IPS-NIHi11 (cell line): ENCODE results near the gene OTC.

Source experiments
- DNase-seq: peaks from one replicate; pipeline ENCODE4 v3.0.0; 2012; ENCODE audit warnings: mixed read lengths, low spot score

Gene OTC

GRCh38 chrX:38352362-38352761 is at the start of gene OTC:
TSS of gene OTC (plus strand) at chrX:38352604. CDS start at chrX:38352697, 93 bp downstream.
- DNase-seq, result no peak

GRCh38 chrX:38304010-38304409 is 48.4 kb upstream of the OTC start:
- no peak for DNase-seq

- DNase-seq, result no peak
Observed at GRCh38 chrX:38305971-38306370, 46.4 kb upstream of the OTC start.

- DNase-seq, result no peak
Observed at GRCh38 chrX:38311743-38312142, 40.7 kb upstream of the OTC start.

GRCh38 chrX:38312436-38312835 is 40.0 kb upstream of the OTC start:
- DNase-seq, result no peak

GRCh38 chrX:38313190-38313589 is 39.2 kb upstream of the OTC start:
- no peak for DNase-seq

- no peak for DNase-seq
Observed at GRCh38 chrX:38315186-38315585, 37.2 kb upstream of the OTC start.

- no peak for DNase-seq
Observed at GRCh38 chrX:38318196-38318595, 34.2 kb upstream of the OTC start.

GRCh38 chrX:38318606-38319005 is 33.8 kb upstream of the OTC start:
- no peak for DNase-seq

- DNase-seq, result no peak
Observed at GRCh38 chrX:38320819-38321218, 31.6 kb upstream of the OTC start.

GRCh38 chrX:38326086-38326485 is 26.3 kb upstream of the OTC start:
- DNase-seq, result no peak

- peak; percentile 88 for DNase-seq
Observed at GRCh38 chrX:38327007-38327774, 25.2 kb upstream of the OTC start, which contains the start of gene RPGR. TSS of gene RPGR (minus strand) at chrX:38327509. CDS start at chrX:38327367, 142 bp downstream.

- DNase-seq, result no peak
Observed at GRCh38 chrX:38327775-38328081, 24.7 kb upstream of the OTC start.

- no peak for DNase-seq
Observed at GRCh38 chrX:38332505-38332904, 19.9 kb upstream of the OTC start.

- no peak for DNase-seq
Observed at GRCh38 chrX:38335382-38335781, 17.0 kb upstream of the OTC start.

- no peak for DNase-seq
Observed at GRCh38 chrX:38336538-38337240, 15.7 kb upstream of the OTC start.

- DNase-seq, result no peak
Observed at GRCh38 chrX:38341442-38341841, 11.0 kb upstream of the OTC start.

- DNase-seq, result no peak
Observed at GRCh38 chrX:38342853-38343778, 9.3 kb upstream of the OTC start.

- no peak for DNase-seq
Observed at GRCh38 chrX:38346150-38346549, 6.3 kb upstream of the OTC start.

- DNase-seq, result peak; percentile 7
Observed at GRCh38 chrX:38347136-38347535, 5.3 kb upstream of the OTC start.

- no peak for DNase-seq
Observed at GRCh38 chrX:38351346-38351745, 1.1 kb upstream of the OTC start.

GRCh38 chrX:38356401-38356800 is 4.0 kb downstream of the OTC start:
- DNase-seq, result no peak
